ENCODE data around the gene LANCL2. TPM values are rescaled to one million over a fixed set of nuclear protein-coding genes. Genes with fewer than 3 reads are reported as not detected.

Gene LANCL2
- total and polyA plus RNA-seq, 2 of the 4 experiments (the other 2 are of a cell fraction): 11.7 to 17.9 TPM

DNA sequence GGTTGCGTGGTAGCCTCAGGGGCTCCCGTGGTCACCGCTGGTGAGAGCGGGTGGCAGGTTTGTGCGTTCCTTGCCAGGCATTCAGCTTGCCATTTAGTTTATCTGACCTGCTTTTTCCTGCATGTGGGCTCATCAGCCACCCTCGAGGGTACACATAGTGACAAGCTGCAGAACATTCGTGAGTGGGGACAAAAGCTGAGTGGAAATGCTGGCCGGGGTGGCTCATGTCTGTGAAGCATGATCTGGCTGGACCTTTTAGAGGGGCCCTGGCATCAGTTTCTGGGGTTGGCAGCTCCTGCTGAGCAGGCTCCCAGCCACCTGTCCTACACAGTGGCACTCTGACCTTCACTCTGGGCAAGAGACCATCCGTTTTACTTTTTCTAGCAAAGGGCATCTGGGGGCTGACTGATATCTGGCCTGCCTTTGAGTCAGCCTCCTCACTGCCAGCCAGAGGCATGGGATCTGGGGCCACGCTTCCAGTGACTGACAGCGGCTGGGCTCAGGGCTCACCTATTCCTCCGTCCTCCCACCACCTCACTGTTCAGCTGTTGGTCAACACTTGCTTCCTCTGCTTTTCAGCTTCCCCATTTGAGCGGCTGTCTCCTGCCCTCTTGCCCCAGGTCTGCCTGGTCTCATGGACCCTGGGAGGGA lies 75.0 kb downstream of the LANCL2 start:
- TF ChIP-seq, protein P1, sequence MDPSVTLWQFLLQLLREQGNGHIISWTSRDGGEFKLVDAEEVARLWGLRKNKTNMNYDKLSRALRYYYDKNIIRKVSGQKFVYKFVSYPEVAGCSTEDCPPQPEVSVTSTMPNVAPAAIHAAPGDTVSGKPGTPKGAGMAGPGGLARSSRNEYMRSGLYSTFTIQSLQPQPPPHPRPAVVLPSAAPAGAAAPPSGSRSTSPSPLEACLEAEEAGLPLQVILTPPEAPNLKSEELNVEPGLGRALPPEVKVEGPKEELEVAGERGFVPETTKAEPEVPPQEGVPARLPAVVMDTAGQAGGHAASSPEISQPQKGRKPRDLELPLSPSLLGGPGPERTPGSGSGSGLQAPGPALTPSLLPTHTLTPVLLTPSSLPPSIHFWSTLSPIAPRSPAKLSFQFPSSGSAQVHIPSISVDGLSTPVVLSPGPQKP (IDR thresholded peaks at IDR 0.05; ENCODE audit: borderline replicate concordance, low read depth, low read length): no peak
- TF ChIP-seq SMC3 (IDR thresholded peaks at IDR 0.05; ENCODE audit: low read depth, low read length) (no peak), RAD21 (IDR thresholded peaks at IDR 0.05; ENCODE audit: low read length) (no peak), RCOR1 (IDR thresholded peaks at IDR 0.05; ENCODE audit: insufficient replicate concordance, low read length) (no peak), CEBPB (IDR thresholded peaks at IDR 0.05; ENCODE audit: low read depth, low read length) (no peak), MXI1 (IDR thresholded peaks at IDR 0.05; ENCODE audit: borderline replicate concordance, low read depth, low read length) (no peak), NFE2L2 (IDR thresholded peaks at IDR 0.05; ENCODE audit: low read depth, low read length) (no peak), CHD1 (IDR thresholded peaks at IDR 0.05; ENCODE audit: low read depth, low read length) (no peak), FOS (IDR thresholded peaks at IDR 0.05; ENCODE audit: low read depth, low read length) (no peak), POLR2A (IDR thresholded peaks at IDR 0.05; ENCODE audit: low read depth, low read length) (no peak), MAZ (IDR thresholded peaks at IDR 0.05; ENCODE audit: borderline replicate concordance, low read depth, low read length) (no peak), BHLHE40 (IDR thresholded peaks at IDR 0.05; ENCODE audit: low read depth, low read length) (no peak), MAFK (IDR thresholded peaks at IDR 0.05; ENCODE audit: low read depth, low read length) (no peak), RFX5 (IDR thresholded peaks at IDR 0.05; ENCODE audit: low read depth, low read length) (no peak)
- TF ChIP-seq, protein P2, sequence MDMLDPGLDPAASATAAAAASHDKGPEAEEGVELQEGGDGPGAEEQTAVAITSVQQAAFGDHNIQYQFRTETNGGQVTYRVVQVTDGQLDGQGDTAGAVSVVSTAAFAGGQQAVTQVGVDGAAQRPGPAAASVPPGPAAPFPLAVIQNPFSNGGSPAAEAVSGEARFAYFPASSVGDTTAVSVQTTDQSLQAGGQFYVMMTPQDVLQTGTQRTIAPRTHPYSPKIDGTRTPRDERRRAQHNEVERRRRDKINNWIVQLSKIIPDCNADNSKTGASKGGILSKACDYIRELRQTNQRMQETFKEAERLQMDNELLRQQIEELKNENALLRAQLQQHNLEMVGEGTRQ (IDR thresholded peaks at IDR 0.05; ENCODE audit: low read depth, low read length): no peak
- TF ChIP-seq, protein P3, sequence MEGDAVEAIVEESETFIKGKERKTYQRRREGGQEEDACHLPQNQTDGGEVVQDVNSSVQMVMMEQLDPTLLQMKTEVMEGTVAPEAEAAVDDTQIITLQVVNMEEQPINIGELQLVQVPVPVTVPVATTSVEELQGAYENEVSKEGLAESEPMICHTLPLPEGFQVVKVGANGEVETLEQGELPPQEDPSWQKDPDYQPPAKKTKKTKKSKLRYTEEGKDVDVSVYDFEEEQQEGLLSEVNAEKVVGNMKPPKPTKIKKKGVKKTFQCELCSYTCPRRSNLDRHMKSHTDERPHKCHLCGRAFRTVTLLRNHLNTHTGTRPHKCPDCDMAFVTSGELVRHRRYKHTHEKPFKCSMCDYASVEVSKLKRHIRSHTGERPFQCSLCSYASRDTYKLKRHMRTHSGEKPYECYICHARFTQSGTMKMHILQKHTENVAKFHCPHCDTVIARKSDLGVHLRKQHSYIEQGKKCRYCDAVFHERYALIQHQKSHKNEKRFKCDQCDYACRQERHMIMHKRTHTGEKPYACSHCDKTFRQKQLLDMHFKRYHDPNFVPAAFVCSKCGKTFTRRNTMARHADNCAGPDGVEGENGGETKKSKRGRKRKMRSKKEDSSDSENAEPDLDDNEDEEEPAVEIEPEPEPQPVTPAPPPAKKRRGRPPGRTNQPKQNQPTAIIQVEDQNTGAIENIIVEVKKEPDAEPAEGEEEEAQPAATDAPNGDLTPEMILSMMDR (conservative IDR thresholded peaks at IDR 0.05; ENCODE audit: low read depth, low read length): no peak
- CTCF ChIA-PET: interaction anchor here (0.7 kb wide), 1 partner anchor 30 kb away, joined by 3 read pairs; no protein-coding TSS in a partner anchor
- Histone ChIP-seq H4K8ac (ENCODE audit: low read depth in 2 of 2, low read length in 2 of 2) (no peak overlapping the region), H2BK5ac (ENCODE audit: low read depth, low read length, poor library complexity, severe bottlenecking) (no peak overlapping the region), H3K4me1 (ENCODE audit: control insufficient read depth, insufficient read depth, low read length) (peaks cover 11% of the 10 kb centered on the region), H3K36me3 (ENCODE audit: control insufficient read depth, insufficient read depth, low read length) (no peaks in the 10 kb centered on the region), H3K79me1 (ENCODE audit: low read depth in 1 of 2, low read length in 2 of 2) (no peaks in the 10 kb centered on the region), H2AK5ac (ENCODE audit: low read depth, low read length) (peak overlapping the region; percentile 14; the same call in 1 of the 2 replicates), H4K20me1 (ENCODE audit: insufficient read depth, low read length) (no peaks in the 10 kb centered on the region), H2AK9ac (replicated peaks; ENCODE audit: low read depth, low read length, poor library complexity) (no peak overlapping the region), H4K5ac (ENCODE audit: low read depth, low read length) (no peak overlapping the region), H3K27me3 (ENCODE audit: control insufficient read depth, insufficient read depth, low read length) (no peaks in the 10 kb centered on the region), H3K4me2 (ENCODE audit: low read depth, low read length) (no peak overlapping the region), H3K56ac (ENCODE audit: extremely low read depth, insufficient read depth, low read length) (no peak overlapping the region), H3K23ac (ENCODE audit: low read depth, low read length) (no peak overlapping the region), H3K9ac (ENCODE audit: low read depth, low read length) (no peak overlapping the region), H3K27ac (ENCODE audit: insufficient read depth, low read length) (no peak overlapping the region), H3K9me3 (ENCODE audit: control insufficient read depth, insufficient read depth, low read length) (no peaks in the 10 kb centered on the region), H2BK15ac (ENCODE audit: low read depth, low read length) (no peak overlapping the region), H2AFZ (replicated peaks; ENCODE audit: low read length, poor library complexity) (no peak overlapping the region), H2BK20ac (ENCODE audit: low read depth, low read length) (no peak overlapping the region), H3K14ac (replicated peaks; ENCODE audit: low read depth, low read length) (0 out of 2 replicates have a peak overlapping the region, but pooled peaks have one; percentile 23), H3K9me1 (ENCODE audit: insufficient read depth, low read length) (peaks cover 4% of the 10 kb centered on the region; the same call in 1 of the 2 replicates), H3K18ac (ENCODE audit: low read depth, low read length) (no peak overlapping the region), H3K4me3 (ENCODE audit: insufficient read depth, low read depth, low read length) (no peak overlapping the region), H4K91ac (ENCODE audit: insufficient read depth, low read depth, low read length) (no peak overlapping the region), H2BK120ac (ENCODE audit: low read depth, low read length) (no peak overlapping the region), H3K4ac (ENCODE audit: low read depth, low read length) (no peak overlapping the region)
- ATAC-seq (ENCODE audit: low read depth): no peak
- 85% methylated on average over 10 of the region's 13 CpGs; no CpG with 5 or more reads in 1 of the 2 experiments for WGBS, 2 experiments (ENCODE audit: extremely low coverage in 2 of 2, insufficient read length in 1 of 2)
- no peak for DNase-seq
- POLR2A ChIA-PET (ENCODE audit: unreplicated experiment): no interaction called here
- in situ Hi-C loops (cut with MboI; ENCODE audit: low sequenced_read_pairs) (loop anchor here (25.0 kb wide), 1 partner anchor 522 kb away; the partner anchor contains the start of genes MRPS17 and NIPSNAP2), intact Hi-C loops (cut with micrococcal nuclease) (no loop called here), dilution Hi-C loops (cut with HindIII; ENCODE audit: low sequenced_read_pairs, unreplicated experiment) (no loop called here)
- BruUV-seq (replicated peaks): no TSS peak

Data from IMR-90 (cell line).